Hepatocyte (in vitro differentiated cells): ENCODE measurements around the gene MON1A.

ENCODE experiments used
- CTCF ChIP-seq: fragments of 200-600 bp; sonication (generic); IDR thresholded peaks from 2 replicates; pipeline ENCODE4 v1.5.1; 2016; ENCODE audit warnings: antibody characterized with exemption, mild to moderate bottlenecking; ENCODE audit not compliant: poor library complexity
- EZH2 ChIP-seq: fragments of 200-600 bp; sonication (generic); IDR thresholded peaks from 2 replicates; pipeline ENCODE4 v1.6.1; 2016; ENCODE audit warnings: antibody characterized with exemption, mild to moderate bottlenecking, borderline replicate concordance
- EZH2phosphoT487 ChIP-seq: fragments of 200-600 bp; sonication (generic); IDR thresholded peaks from one replicate; pipeline ENCODE4 v1.6.1; 2018; ENCODE audit warnings: antibody characterized with exemption, mild to moderate bottlenecking, low read depth, moderate library complexity; ENCODE audit not compliant: unreplicated experiment, severe bottlenecking

- TF ChIP-seq EZH2 (no peak), CTCF (no peak), EZH2phosphoT487 (no peak)
Observed at GRCh38 chr3:49939858-49940666, 10.5 kb upstream of the MON1A start, which contains the start of gene RBM6.
